NT2/D1 (cell line): ENCODE measurements around the gene FBXW8.

Experiments
- SUZ12 ChIP-seq: IDR thresholded peaks from 2 replicates; pipeline ENCODE4 v1.6.1; 2011; ENCODE audit not compliant: insufficient read length, insufficient read depth; ENCODE audit errors: extremely low read depth
- YY1 ChIP-seq: IDR thresholded peaks from 2 replicates; pipeline ENCODE4 v1.6.1; 2011; ENCODE audit not compliant: insufficient read length, insufficient read depth
- ZNF274 ChIP-seq: IDR thresholded peaks from 2 replicates; pipeline ENCODE4 v1.6.1; 2011; ENCODE audit warnings: mild to moderate bottlenecking, low read depth, low read length

DNA sequence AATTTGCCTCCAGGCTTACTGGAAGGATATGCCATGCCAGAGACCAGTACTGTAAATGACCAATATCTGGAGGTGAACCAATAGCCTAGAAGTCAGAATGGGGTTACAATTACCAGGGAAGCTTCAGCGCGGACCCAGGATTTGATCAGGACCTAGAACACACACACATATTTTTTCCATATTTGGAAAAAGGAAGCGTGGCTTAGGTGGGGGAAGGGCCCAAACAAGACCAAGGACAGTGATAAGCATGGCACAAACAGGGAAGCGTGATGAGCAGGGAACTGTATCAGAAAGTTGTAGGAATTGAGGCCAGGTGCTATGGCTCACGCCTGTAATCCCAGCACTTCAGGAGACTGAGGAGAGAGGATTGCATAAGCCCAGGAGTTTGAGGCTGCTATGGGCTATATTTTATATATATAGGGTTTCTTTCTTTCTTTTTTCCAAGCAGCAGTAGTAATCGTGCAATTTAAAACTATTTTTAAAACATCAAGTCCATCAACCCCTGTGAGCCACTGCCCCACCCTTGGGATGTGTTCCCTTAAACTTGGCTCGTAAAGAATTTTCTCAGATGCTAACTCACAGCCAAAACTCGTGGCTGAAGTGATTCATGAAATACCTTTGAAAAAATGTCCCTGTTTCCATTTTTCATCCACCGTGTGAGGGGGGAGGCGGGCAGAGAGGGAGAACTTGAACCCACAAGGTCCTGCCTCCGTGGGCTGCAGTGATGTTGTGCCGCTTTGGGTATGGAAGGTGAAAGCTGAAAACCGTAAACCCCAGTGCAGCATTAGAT lies 46.2 kb upstream of the FBXW8 start:
- no peak for TF ChIP-seq YY1
- no peak for TF ChIP-seq SUZ12
- TF ChIP-seq ZNF274: no peak
